ENCODE measurements around the gene CEP85. TPM values are rescaled to one million over a fixed set of nuclear protein-coding genes. Genes with fewer than 3 reads are reported as not detected.
A peak's percentile ranks its signal among the peaks of the same experiment; 100 is the strongest.

CEP85 gene, protein sequence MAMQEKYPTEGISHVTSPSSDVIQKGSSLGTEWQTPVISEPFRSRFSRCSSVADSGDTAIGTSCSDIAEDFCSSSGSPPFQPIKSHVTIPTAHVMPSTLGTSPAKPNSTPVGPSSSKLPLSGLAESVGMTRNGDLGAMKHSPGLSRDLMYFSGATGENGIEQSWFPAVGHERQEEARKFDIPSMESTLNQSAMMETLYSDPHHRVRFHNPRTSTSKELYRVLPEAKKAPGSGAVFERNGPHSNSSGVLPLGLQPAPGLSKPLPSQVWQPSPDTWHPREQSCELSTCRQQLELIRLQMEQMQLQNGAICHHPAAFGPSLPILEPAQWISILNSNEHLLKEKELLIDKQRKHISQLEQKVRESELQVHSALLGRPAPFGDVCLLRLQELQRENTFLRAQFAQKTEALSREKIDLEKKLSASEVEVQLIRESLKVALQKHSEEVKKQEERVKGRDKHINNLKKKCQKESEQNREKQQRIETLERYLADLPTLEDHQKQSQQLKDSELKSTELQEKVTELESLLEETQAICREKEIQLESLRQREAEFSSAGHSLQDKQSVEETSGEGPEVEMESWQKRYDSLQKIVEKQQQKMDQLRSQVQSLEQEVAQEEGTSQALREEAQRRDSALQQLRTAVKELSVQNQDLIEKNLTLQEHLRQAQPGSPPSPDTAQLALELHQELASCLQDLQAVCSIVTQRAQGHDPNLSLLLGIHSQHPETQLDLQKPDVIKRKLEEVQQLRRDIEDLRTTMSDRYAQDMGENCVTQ
- 27.4 and 34.5 TPM in 2 replicates for total RNA-seq (2014; rRNA removed; shearing (Covaris generic))

DNA sequence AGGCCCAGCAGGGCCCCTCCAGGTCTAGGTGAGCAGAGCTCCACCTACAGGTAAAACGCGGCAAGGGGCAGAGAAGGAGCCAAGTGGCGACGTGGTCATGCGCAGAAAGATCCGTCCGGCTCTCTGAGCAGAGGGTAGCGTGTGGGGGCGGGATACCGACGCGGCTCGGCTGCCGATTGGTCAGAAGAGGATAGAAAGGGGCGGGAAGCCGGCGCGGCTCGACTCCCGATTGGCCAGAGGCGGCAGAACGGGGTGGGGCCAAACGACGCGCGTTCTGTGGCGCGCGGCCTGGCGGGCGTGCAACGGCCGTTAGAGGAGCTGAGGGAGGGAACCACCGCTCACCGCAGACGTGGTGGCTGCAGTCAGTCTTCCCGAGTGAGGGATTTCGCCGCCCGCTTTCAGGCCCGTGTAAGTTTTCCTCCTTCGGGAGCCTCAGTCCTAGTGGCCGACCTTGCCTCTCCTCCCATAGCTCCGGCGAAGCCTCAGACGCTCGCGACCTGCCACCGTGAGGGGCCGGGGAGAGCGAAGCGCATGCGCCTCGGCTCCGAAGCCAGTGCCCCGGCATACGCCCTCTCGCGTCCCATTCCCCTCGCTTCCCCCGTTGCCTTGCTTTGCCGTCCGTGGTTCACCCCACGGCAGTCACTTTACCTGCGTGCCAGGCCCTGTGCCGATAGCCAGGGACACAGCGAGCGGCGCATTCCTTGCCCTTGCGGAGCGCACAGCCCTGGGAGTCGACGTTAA is at the start of gene CEP85:
Gene CEP85, plus strand, starts transcription at position 298 of the 741 bp plus-strand sequence. CDS start 5,584 bp downstream, outside the sequence.
- peak; percentile 98 for DNase-seq (ENCODE audit: low read depth)

DNA sequence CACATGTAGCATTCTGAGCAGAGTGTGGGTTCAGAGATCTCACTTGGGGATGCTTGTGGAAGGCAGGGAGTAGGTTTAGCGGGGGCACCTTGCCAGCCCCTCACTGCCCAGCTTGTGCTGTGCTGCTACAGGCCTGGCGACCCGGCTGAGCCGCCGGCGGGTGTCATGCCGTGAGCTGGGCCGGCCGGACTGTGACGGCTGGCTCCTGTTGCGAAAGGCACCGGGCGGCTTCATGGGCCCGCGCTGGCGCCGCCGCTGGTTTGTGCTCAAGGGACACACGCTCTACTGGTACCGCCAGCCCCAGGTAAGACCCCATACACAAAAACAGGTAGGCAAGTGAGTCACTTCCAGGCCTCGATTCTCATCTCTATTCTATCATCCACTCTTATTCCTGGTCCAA is 49.1 kb upstream of the CEP85 start:
- DNase-seq (ENCODE audit: low read depth), result no peak

DNA sequence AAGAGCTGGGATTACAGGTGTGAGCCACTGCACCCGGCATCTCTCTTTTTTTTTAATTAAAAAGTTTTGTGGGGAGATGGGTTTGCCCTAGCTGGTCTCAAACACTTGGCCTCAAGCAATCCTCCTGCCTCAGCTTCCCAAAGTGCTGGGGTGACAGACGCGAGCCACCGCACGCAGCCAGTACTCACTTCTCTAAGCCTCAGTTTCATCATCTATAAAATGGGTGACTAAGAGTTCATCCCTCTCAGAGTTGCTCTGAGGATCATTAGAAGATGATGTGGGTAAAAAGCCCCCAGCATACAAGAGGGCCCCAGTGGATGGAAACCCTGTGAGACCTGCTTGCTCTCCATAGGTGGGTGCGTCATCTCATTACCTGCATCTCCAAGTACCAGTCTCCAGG is 46.1 kb upstream of the CEP85 start:
- DNase-seq (ENCODE audit: low read depth), result no peak

DNA sequence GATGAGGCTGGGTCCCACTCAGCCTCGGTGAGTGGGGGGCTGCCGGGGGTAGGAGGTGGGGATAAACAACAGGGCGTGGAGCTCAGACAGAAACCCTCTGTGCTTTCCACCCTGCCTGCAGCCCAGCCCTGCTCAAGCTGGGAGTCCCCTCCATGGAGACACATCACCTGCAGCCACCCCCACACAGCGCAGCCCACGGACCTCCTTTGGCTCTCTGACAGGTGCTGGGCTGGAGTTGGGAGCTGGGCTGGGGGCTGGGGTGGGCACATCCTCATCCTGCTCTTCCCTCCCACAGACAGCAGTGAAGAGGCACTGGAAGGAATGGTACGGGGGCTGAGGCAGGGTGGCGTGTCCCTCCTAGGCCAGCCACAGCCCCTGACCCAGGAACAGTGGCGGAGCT is 45.5 kb upstream of the CEP85 start:
- no peak for DNase-seq (ENCODE audit: low read depth)

DNA sequence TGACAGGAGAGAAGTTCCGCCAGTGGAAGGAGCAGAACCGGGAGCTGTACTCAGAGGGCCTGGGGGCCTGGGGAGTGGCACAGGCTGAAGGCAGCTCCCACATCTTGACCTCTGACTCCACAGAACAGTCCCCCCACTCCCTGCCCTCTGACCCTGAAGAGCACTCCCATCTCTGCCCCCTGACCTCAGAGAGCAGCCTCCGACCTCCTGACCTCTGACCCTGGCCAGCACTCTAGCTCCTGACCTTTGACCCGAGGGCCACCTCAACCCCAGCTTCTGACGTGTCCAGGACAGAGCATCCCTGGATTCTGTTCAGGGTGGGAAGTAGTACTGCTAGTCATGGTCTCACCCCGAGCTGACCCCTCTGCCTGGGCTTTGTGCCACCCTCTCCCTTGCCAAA is 44.7 kb upstream of the CEP85 start:
- DNase-seq (ENCODE audit: low read depth), result no peak

DNA sequence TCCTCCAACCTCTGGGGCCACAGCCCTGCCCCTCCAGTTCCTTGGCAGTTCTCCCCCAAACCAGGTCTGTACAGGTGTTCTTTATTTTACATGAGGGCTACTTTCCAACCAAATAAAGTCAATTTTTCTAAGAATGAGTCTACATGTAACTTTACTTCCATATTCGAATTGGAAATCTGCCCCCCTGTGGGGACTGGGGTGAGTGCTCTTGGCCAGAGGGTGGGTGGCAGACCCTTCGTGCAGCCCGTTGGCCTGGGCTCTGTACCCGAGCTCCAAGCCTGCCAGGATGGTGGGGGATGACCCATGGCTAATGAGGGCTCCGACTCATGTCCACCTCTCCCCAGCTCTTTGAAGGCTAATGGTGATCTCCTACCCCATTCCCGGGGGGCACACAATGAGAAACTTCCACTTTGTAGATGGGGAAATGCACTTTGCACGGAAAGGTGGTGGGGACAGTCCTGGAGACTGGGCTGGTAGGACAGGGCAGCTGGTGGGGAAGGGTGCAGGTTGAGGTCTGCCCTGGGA is 44.2 kb upstream of the CEP85 start:
- DNase-seq (ENCODE audit: low read depth), result no peak

DNA sequence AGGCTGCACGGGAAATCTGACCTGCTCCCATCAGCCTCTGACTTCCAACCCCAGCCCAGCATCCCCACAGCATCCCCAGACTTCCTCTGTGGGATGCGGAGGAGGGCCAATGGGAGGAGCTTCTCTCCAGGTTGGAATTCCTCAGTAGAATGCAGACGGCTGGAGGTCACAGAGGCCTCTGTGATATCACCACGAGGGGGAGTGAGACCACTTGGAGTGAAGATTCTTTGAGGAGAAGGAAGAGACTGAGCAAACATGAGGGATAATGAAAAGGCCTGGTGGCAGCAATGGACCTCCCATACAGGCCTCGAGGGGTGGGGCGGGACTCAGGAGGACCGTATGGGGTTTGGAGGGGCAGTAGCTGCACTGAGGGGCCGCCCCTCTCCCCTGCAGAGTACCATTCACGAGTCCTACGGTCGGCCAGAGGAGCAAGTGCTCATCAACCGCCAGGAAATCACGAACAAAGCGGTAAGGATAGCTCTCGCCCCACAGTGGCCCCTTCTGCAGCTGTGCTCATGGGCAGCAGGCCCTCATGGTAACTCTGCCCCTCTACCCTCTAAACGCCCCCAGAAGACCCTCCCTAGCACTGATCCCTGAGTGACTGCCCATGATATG is 43.5 kb upstream of the CEP85 start, which contains the start of gene CATSPER4:
Gene CATSPER4, plus strand, starts transcription at position 230 of the 615 bp plus-strand sequence. Its CDS starts 26 bp downstream, at position 256.
- peak; percentile 43 for DNase-seq (ENCODE audit: low read depth)

DNA sequence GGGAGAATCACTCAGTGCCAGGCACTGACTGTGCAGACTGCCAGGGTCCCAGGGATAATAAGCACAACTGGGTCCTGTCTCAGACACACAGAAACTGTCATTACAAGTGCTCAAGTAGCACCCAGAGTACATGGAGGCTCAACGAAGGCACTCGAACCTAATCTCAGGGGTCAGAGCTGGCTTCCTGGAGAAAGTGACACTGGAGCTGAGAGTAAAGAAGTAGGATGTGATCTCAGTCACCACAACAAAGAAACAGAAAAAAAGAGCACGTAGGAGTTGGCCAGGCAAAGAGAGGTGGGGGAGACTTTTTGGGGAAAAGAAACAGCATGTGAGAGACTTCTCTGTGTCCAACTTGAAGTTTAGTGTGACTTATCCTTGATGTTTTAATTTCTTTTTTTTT is 42.3 kb upstream of the CEP85 start:
- DNase-seq (ENCODE audit: low read depth), result no peak

DNA sequence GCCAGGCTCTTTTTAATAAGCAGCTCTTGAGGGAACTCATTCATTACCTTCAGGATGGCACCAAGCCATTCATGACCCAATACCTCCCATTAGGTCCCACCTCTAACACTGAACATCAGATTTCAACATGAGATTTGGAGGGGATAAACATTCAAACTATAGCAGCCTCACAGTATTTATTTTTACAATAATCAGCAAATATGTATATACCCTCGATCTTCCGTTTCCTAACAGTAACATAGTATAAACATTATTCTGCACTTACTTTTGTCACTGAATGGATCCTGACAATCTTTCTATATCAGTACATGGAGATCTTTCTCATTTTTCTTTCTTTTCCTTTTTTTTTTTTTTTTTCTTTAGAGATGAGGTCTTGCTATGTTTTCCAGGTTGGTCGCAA is 38.2 kb upstream of the CEP85 start:
- DNase-seq (ENCODE audit: low read depth), result no peak

DNA sequence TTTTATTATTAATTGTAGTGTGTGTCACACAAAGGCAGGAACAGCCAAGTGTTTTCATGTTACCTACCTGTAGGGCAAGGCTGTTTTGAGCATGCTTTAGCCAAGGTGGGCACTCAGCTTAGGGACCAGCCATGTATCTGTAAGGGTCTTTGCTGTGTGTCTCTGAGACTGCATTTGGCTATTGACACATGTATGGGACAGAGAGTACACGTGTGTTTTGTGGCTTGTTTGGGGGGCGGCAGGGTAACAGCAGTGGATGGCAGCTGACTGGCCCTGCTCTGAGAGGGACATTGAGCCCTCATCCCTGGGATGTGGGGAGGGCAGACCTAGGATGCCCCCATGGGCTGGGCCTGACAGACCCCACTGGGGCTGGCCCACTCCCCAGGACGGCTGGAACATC is 36.7 kb upstream of the CEP85 start:
- DNase-seq (ENCODE audit: low read depth), result no peak

DNA sequence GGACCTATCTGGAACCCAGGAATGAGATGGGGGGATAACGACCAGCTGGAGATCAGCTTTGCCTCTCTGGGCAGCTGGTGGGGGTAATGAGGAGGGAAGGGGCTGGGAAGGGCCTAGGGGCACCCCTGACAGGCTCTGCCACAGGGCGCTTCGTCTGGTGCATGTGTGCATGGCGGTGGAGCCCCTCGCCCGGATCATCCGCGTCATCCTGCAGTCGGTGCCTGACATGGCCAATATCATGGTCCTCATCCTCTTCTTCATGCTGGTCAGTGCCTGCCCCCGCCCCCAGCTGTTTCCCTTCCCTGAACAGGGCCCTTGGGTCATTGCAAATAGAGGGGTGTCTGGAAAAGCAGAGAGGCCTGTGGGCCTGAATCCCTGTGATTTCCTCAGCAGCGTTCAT is 36.2 kb upstream of the CEP85 start:
- no peak for DNase-seq (ENCODE audit: low read depth)

DNA sequence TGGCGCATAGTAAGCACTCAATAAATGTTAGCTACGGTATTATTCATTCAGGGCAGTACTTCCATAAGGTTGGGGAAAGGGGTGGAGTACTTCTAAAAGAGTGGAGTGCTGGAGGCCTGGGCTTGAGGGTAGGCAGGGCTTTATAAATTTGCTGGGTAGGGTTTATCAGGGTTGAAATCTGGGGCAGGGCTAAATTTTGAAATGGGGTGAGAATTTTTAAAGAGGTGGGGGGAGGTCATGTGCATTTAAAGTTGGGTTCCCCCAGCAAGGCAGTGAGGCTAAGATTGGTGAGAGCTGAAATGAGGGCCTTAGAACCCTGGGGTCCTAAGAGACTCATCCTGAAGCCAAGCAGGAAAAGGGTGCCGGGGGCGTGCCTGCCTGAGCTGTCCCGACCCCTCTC is 33.6 kb upstream of the CEP85 start:
- DNase-seq (ENCODE audit: low read depth), result no peak

DNA sequence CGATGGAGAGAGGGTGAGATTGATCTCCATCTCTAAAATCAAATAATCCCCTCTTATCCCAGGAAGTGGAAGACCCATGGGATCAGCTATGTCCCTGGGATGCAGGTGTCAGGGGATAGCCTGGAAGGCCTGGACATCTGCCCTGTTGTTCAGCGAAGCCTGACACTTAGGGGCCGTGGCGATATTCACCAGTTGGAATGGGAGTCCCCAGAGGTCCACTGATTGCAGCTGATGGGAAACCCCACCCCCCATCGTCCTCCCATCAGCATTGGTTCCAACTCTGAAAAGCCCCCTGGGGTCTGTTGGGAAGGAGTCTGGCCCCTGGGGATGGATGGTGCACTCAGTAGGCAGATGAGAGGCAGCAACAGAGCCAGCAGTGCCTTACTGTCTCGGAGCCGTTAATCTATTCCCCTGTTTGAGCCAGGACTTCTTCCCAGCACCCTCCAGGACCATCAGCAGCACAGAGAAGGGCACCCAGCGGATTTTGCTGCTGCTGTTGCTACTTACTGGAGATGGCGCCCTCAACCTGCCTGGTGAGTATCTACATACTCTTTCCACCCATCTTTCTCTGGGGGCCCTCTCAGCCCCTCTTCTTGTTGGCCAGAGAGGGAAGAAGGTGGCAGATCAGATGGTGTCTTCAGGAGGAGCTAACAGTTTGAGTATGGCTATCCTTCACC is 30.2 kb upstream of the CEP85 start:
- DNase-seq (ENCODE audit: low read depth), result no peak

DNA sequence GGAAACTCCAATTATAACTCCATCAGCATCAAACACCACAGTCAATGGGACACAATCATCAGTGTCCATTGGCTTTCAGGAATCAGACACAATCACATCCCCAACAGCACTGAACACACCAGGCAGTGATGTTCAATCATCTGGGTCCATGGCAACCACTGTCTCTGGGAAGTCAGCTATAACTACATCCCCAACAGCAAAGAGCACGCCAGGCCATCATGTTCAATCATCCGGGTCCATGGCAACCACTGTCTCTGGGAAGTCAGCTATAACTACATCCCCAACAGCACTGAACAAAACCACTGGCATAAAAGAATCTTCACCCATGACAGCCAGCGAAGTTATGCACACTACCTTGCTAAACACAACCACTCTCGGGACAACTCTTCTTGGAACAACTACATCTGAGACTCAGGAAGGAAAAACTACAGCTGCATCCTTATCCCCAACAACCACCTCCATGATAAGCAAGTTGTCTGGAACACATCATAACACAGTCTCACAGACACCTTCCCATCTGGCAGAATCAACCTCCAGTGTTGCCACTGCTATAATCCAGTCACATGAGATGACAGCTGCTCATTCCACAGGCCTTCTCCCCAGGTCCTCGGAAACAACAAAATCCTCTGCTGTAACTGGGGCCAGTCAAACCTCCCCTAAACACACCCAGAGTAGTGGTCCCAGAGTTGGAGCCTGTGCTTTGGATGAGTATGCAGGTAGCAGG is 23.7 kb upstream of the CEP85 start:
- DNase-seq (ENCODE audit: low read depth), result no peak

DNA sequence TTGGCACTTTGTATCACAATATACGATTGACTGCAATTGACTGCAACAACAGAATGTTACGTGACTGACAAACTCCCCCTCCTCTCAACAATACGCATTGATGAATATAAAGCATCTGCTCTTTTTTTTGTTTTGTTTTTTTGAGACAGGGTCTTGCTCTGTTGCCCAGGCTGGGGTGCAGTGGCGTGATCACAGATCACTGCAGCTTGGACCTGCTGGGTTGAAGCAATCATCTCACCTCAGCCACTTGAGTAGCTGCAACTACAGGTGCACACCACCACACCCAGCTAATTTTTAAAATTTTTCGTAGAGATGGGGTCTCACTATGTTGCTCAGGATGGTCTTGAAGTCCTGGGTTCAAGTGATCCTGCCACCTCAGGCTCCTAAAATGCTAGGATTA is 21.3 kb upstream of the CEP85 start:
- no peak for DNase-seq (ENCODE audit: low read depth)

DNA sequence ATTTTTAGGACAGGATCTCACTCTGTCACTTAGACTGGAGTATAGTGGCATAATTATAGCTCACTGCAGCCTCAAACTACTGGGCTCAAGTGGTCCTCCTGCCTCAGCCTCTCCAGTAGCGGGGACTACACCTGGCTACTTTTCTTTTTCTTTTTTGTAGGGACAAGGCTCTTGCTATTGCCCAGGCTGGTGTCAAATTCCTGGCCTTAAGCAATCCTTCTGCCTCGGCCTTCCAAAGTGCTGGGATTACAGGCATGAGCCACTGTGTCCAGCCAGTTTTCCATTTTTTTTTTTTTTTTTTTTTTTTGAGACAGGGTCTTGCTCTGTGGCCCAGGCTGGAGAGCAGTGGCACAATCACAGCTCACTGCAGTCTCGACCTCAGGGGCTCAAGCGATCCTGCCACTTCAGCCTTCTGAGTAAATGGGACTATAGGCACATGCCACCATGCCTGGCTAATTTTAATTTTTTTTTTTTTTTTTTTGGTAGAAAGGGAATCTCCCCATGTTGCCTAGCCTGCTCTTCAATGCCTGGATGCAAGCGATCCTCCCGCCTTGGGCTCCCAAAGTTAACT is 20.6 kb upstream of the CEP85 start:
- no peak for DNase-seq (ENCODE audit: low read depth)

DNA sequence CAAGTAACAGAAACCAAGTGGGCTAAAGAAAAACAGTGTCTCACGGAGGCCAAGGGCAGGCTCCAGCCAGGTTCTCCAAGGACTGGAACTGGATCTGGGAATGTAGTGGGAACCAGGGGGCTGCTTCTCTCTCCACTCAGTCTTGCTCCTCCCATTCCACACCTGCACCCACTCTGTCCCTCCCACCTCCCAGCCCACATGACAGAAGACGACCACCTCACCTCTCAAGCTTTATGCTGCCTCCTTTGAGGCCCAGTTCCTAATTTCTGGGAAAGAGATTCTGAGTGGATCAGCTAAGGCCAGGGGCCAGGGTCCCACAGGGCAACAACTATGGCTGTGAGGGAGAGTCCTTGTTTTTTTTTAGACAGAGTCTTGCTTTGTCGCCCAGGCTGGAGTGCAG is 18.8 kb upstream of the CEP85 start:
- DNase-seq (ENCODE audit: low read depth), result no peak

DNA sequence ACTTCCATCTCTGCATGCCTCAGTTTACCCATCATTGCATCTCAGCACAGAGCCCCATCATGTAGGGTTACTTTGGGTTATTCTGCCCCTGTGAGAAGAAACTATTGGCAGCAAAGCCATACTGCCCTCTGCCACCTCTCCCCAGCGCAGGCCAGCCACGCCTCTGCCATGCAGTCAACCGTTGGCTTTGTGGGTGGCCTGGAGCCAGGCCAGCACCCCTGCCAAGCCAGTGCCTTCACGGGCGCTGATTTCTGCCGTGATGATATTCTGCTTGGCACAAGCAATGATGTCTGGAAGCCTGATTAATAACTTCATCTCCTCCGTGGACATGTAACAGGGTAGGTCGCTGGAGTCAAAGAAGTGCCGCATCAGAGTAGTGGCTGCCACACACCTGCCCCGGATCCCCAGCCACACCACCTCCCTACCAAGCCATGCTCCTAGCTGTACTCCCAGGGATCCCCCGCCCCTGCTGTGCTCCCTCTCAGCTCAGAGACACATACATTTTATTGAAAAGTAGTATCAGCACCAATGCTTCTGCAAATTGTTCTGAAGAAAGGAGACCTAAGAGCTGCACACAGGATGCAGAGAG is 15.0 kb upstream of the CEP85 start:
- peak; percentile 58 for DNase-seq (ENCODE audit: low read depth)

DNA sequence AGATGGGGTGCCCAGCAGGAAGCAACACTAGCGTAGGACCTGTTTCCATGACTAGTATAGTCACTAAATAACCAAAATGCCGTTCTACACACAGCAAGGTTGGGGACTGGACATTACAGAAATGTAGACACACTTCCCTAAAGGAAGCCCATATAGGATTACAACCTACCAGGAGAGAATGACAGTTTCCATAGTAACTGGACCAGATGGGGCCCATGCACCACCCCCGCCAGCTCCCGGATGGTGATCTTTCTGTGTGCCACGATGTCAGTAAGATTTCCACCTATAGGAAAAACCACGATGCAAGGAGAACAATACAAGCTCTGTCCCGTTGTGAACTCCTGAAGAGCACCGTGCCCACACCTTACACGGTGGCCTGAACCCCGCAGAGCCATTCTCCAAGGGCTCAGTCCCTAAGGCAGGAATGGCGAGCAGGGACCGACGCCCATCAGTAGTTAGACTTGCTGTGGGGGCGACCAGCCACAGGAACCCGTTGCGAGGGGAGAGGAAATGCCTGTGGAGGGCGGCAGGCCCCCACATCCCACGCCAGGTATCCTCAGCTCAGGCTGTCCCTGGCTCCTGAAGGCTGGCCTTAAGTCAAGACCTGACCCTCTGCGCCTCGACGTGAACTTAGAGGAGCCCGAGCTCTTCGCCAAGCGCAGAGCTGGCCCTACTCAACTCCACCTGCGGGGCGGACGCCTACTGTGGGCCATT is 13.6 kb upstream of the CEP85 start:
- DNase-seq (ENCODE audit: low read depth), result peak; percentile 20
